Breast epithelium (tissue), 3 donors: ENCODE measurements around the gene MAP4K2.

ENCODE experiments used
- CTCF ChIP-seq, 3 donors: fragments of 450-650 bp; IDR thresholded peaks; one replicate each; pipeline ENCODE4 v1.5.1; 2016 to 2017; ENCODE audit warnings: antibody characterized with exemption in 3 of 3, mild to moderate bottlenecking in 3 of 3, moderate library complexity in 3 of 3
- POLR2A ChIP-seq: fragments of 450-650 bp; IDR thresholded peaks from one replicate; pipeline ENCODE4 v1.6.1; 2016; ENCODE audit warnings: antibody characterized with exemption, mild to moderate bottlenecking, moderate library complexity

GRCh38 chr11:64839887-64840782 lies 37.1 kb upstream of the MAP4K2 start:
- TF ChIP-seq CTCF (IDR thresholded peaks at IDR 0.05): no peak
- no peak for TF ChIP-seq POLR2A
